ENCODE data around the gene SLU7. TPM values are rescaled to one million over a fixed set of nuclear protein-coding genes. Genes with fewer than 3 reads are reported as not detected.
A peak's percentile ranks its signal among the peaks of the same experiment; 100 is the strongest.

The SLU7 gene
- total and polyA plus RNA-seq, 9 of the 15 experiments (the other 6 are each of a cell fraction or from before 2014, with no cell fraction given) = 42.1 to 65.7 (median 54.8) TPM

DNA sequence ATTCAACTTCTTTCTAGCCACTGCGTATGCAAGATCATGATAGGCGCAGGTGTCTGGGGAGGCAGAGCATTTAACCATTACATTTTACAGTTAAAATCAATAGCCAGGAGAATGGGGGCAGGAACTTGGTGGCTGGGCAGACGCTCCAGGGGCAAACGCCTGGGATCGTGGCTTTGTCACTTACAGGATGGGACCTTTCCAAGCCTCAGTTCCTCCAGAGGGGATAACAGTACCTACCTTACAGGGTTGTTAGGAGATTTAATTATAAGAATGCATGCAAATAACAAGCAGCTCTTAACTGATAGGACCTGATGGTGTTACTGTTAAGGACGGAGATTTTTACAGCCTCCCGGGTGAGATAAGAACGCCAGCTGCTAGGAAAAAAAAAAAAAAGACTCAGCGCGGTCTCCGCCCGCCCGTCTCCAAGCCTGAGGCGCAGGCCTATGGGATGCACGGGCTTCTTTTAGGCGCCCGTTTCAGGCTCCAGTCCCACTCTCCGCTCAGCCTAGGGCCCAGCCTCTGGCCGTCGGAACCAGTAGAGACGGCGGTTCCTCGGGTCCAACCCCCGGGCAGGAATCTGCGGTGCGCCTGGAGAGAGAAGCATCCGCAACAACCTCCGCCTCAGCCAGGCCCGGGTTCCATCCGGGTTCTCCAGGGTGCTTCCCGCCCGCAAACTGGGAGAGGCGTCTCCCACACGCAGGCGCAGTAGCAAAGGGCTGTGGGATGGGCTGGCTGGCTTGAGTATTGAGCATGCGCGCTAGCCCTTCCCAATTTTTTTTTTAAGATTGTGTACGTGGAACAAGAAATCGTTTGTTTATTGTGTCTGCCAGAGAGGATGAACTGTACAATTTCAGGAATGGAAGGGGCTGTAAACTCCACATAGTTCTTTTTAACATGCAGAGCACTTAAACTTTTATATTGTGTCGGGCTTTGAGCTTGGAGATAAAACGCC lies 19.2 kb downstream of the SLU7 start, which contains the start of gene FAM200C (continued):
- TF ChIP-seq, protein P1, sequence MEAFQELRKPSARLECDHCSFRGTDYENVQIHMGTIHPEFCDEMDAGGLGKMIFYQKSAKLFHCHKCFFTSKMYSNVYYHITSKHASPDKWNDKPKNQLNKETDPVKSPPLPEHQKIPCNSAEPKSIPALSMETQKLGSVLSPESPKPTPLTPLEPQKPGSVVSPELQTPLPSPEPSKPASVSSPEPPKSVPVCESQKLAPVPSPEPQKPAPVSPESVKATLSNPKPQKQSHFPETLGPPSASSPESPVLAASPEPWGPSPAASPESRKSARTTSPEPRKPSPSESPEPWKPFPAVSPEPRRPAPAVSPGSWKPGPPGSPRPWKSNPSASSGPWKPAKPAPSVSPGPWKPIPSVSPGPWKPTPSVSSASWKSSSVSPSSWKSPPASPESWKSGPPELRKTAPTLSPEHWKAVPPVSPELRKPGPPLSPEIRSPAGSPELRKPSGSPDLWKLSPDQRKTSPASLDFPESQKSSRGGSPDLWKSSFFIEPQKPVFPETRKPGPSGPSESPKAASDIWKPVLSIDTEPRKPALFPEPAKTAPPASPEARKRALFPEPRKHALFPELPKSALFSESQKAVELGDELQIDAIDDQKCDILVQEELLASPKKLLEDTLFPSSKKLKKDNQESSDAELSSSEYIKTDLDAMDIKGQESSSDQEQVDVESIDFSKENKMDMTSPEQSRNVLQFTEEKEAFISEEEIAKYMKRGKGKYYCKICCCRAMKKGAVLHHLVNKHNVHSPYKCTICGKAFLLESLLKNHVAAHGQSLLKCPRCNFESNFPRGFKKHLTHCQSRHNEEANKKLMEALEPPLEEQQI (IDR thresholded peaks at IDR 0.05) = no peak
- TF ChIP-seq, protein P2, sequence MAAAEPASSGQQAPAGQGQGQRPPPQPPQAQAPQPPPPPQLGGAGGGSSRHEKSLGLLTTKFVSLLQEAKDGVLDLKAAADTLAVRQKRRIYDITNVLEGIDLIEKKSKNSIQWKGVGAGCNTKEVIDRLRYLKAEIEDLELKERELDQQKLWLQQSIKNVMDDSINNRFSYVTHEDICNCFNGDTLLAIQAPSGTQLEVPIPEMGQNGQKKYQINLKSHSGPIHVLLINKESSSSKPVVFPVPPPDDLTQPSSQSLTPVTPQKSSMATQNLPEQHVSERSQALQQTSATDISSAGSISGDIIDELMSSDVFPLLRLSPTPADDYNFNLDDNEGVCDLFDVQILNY (CRISPR knock-in tag; IDR thresholded peaks at IDR 0.05) = no peak
- TF ChIP-seq SREBF2 (CRISPR knock-in tag; IDR thresholded peaks at IDR 0.05) (no peak), MTA3 (IDR thresholded peaks at IDR 0.05; ENCODE audit: borderline replicate concordance) (0 out of 2 replicates have a peak, but pooled peaks have one; percentile 29), PHF20 (IDR thresholded peaks at IDR 0.05; ENCODE audit: partially characterized antibody) (peak; percentile 92), MEIS2 (IDR thresholded peaks at IDR 0.05; ENCODE audit: partially characterized antibody) (peak; percentile 56), E2F3 (CRISPR knock-in tag; IDR thresholded peaks at IDR 0.05) (peak; percentile 89), HEY1 (CRISPR knock-in tag; IDR thresholded peaks at IDR 0.05; ENCODE audit: borderline replicate concordance) (0 out of 2 replicates have a peak, but pooled peaks have one; percentile 13), TBP (optimal IDR thresholded peaks at IDR 0.05; ENCODE audit: low read depth, low read length) (peak; percentile 78)
- TF ChIP-seq, protein P3, sequence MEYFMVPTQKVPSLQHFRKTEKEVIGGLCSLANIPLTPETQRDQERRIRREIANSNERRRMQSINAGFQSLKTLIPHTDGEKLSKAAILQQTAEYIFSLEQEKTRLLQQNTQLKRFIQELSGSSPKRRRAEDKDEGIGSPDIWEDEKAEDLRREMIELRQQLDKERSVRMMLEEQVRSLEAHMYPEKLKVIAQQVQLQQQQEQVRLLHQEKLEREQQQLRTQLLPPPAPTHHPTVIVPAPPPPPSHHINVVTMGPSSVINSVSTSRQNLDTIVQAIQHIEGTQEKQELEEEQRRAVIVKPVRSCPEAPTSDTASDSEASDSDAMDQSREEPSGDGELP (CRISPR knock-in tag; IDR thresholded peaks at IDR 0.05; ENCODE audit: borderline replicate concordance) = peak; percentile 96
- TF ChIP-seq, protein P4, sequence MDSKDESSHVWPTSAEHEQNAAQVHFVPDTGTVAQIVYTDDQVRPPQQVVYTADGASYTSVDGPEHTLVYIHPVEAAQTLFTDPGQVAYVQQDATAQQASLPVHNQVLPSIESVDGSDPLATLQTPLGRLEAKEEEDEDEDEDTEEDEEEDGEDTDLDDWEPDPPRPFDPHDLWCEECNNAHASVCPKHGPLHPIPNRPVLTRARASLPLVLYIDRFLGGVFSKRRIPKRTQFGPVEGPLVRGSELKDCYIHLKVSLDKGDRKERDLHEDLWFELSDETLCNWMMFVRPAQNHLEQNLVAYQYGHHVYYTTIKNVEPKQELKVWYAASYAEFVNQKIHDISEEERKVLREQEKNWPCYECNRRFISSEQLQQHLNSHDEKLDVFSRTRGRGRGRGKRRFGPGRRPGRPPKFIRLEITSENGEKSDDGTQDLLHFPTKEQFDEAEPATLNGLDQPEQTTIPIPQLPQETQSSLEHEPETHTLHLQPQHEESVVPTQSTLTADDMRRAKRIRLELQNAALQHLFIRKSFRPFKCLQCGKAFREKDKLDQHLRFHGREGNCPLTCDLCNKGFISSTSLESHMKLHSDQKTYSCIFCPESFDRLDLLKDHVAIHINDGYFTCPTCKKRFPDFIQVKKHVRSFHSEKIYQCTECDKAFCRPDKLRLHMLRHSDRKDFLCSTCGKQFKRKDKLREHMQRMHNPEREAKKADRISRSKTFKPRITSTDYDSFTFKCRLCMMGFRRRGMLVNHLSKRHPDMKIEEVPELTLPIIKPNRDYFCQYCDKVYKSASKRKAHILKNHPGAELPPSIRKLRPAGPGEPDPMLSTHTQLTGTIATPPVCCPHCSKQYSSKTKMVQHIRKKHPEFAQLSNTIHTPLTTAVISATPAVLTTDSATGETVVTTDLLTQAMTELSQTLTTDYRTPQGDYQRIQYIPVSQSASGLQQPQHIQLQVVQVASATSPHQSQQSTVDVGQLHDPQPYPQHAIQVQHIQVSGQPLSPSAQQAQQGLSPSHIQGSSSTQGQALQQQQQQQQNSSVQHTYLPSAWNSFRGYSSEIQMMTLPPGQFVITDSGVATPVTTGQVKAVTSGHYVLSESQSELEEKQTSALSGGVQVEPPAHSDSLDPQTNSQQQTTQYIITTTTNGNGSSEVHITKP (IDR thresholded peaks at IDR 0.05; ENCODE audit: partially characterized antibody) = peak; percentile 12
